Transverse colon (tissue), 4 donors: ENCODE measurements around the gene CNPPD1. TPM values are rescaled to one million over a fixed set of nuclear protein-coding genes. Genes with fewer than 3 reads are reported as not detected.

Experiments used
- DNase-seq: peaks from one replicate; pipeline ENCODE4 v3.0.0-alpha.2; 2019
- H3K27ac ChIP-seq, 4 donors: fragments of 200-600 bp; sonication (generic); 2 replicates each; pipeline ENCODE4 v1.5.1; 2016 to 2018; ENCODE audit warnings: inconsistent platforms in 4 of 4
- H3K27me3 ChIP-seq: fragments of 200-600 bp; sonication (generic); 2 replicates; pipeline ENCODE4 v1.5.1; 2017; ENCODE audit warnings: inconsistent platforms
- H3K36me3 ChIP-seq, 4 donors: fragments of 200-600 bp; sonication (generic); 2 replicates each; pipeline ENCODE4 v1.5.1; 2017 to 2019; ENCODE audit warnings: inconsistent platforms in 4 of 4
- H3K4me1 ChIP-seq, 4 donors: fragments of 200-600 bp; sonication (generic); 2 replicates each; pipeline ENCODE4 v1.5.1; 2017 to 2020; ENCODE audit warnings: inconsistent platforms in 4 of 4
- H3K4me3 ChIP-seq, 4 donors: fragments of 200-600 bp; sonication (generic); 1 replicate in 1 of 4; 2 replicates in 3 of 4; pipeline versions ENCODE4 v1.5.1 to v1.6.1; 2017 to 2019; ENCODE audit warnings: inconsistent platforms in 4 of 4
- H3K9me3 ChIP-seq, 2 donors: fragments of 200-600 bp; sonication (generic); 2 replicates each; pipeline ENCODE4 v1.5.1; 2017 to 2019; ENCODE audit warnings: inconsistent platforms in 2 of 2
- CTCF ChIP-seq, 5 experiments: fragments of 200-600 bp in 3 of 5; fragments of 450-650 bp in 2 of 5; sonication (generic) in 3 of 5; IDR thresholded peaks; 1 replicate in 2 of 5; 2 replicates in 3 of 5; pipeline ENCODE4 v1.5.1; 2016 to 2017; ENCODE audit warnings: antibody characterized with exemption in 5 of 5, inconsistent platforms in 3 of 5, mild to moderate bottlenecking in 2 of 5, moderate library complexity in 1 of 5
- EP300 ChIP-seq: sonication (generic); formaldehyde crosslinking; IDR thresholded peaks from one replicate; pipeline ENCODE4 v1.6.1; 2017; ENCODE audit warnings: antibody characterized with exemption, low read depth
- POLR2A ChIP-seq: fragments of 450-650 bp; IDR thresholded peaks from one replicate; pipeline ENCODE4 v1.6.1; 2016; ENCODE audit warnings: antibody characterized with exemption, mild to moderate bottlenecking, moderate library complexity
- POLR2AphosphoS5 ChIP-seq, 3 donors: sonication (generic); formaldehyde crosslinking; IDR thresholded peaks; one replicate each; pipeline ENCODE4 v1.6.1; 2016; ENCODE audit warnings: antibody characterized with exemption in 3 of 3
- WGBS, 2 donors: methylation state at CpG; one replicate each; pipeline ENCODE4 v1.1.5; 2018; ENCODE audit warnings: low coverage in 1 of 2; 5-methylcytosine and 5-hydroxymethylcytosine counted together
- in situ Hi-C, 4 donors: fragments of 200-750 bp; cut with MboI; loops; one replicate each; pipeline versions ENCODE4 v1.15.0 to v1.15.1; 2017; ENCODE audit warnings: low sequenced_read_pairs in 3 of 4, low pct_ligation_motif_present in 1 of 4, low pct_unique_long_range_greater_than_20kb in 1 of 4
- intact Hi-C: fragments of 100-400 bp; cut with DNase I; formaldehyde crosslinking; loops from one replicate; pipeline ENCODE4 v1.15.1; 2023; ENCODE audit warnings: low total_unique reads
- total RNA-seq, 4 donors: library from RNA; depleted of rRNA; stranded (reverse); fragments of >200 nt; gene quantifications; one replicate each; pipeline ENCODE4 v1.1.0, GENCODE V29; 2016

Gene CNPPD1
- total RNA-seq, 4 donors from 2014 or later = 50.4 to 114 (median 106) TPM

- in situ Hi-C loops = loop anchor here in 1 of 4 donors (10.0 kb wide), 1 partner anchor 49 kb away; the partner anchor contains the start of gene NHEJ1
- no peaks in the 10 kb centered on the region for H3K27me3 ChIP-seq
- no peak overlapping the region for H3K27ac ChIP-seq
- intact Hi-C loops = no loop called here
- peaks cover 0 to 4% (median 0%) of the 10 kb centered on the region in 4 donors for H3K36me3 ChIP-seq
- WGBS, 2 donors = 96% methylated on average over 15 of the region's 15 CpGs; no CpG with 5 or more reads in 1 of the 2 donors
- DNase-seq = no peak
- H3K4me1 ChIP-seq = peaks cover 12 to 27% (median 22%) of the 10 kb centered on the region in 4 donors
- no peak overlapping the region for H3K4me3 ChIP-seq
- no peak for TF ChIP-seq CTCF (IDR thresholded peaks at IDR 0.05)
- no peak for TF ChIP-seq EP300
- no peak for TF ChIP-seq POLR2A
- no peak for TF ChIP-seq POLR2AphosphoS5 (IDR thresholded peaks at IDR 0.05)
- H3K9me3 ChIP-seq = no peaks in the 10 kb centered on the region
Observed at GRCh38 chr2:219214141-219214540, 37.4 kb upstream of the CNPPD1 start.

- TF ChIP-seq EP300 = no peak
- TF ChIP-seq POLR2A = no peak
- no peak for TF ChIP-seq POLR2AphosphoS5 (IDR thresholded peaks at IDR 0.05)
- TF ChIP-seq CTCF (IDR thresholded peaks at IDR 0.05) = no peak
- in situ Hi-C loops = loop anchor here in 1 of 4 donors (10.0 kb wide), 1 partner anchor 49 kb away; the partner anchor contains the start of gene NHEJ1
- intact Hi-C loops = no loop called here
- Histone ChIP-seq H3K4me1 (peaks cover 11 to 21% (median 19%) of the 10 kb centered on the region in 4 donors), H3K4me3 (no peak overlapping the region), H3K27ac (no peak overlapping the region), H3K27me3 (no peaks in the 10 kb centered on the region), H3K9me3 (no peaks in the 10 kb centered on the region), H3K36me3 (peaks cover 0 to 4% (median 0%) of the 10 kb centered on the region in 4 donors)
- WGBS, 2 donors = 88% methylated on average over 10 of the region's 10 CpGs; no CpG with 5 or more reads in 1 of the 2 donors
- DNase-seq = no peak
Observed at GRCh38 chr2:219213486-219214071, 36.9 kb upstream of the CNPPD1 start.

GRCh38 chr2:219213026-219213415, 36.3 kb upstream of the CNPPD1 start:
- DNase-seq = no peak
- no peak overlapping the region for H3K27ac ChIP-seq
- intact Hi-C loops = no loop called here
- no peaks in the 10 kb centered on the region for H3K27me3 ChIP-seq
- H3K4me3 ChIP-seq = no peak overlapping the region
- peaks cover 0 to 4% (median 0%) of the 10 kb centered on the region in 4 donors for H3K36me3 ChIP-seq
- in situ Hi-C loops = loop anchor here in 1 of 4 donors (10.0 kb wide), 1 partner anchor 48 kb away; the partner anchor contains the start of gene NHEJ1
- H3K9me3 ChIP-seq = no peaks in the 10 kb centered on the region
- peaks cover 9 to 20% (median 18%) of the 10 kb centered on the region in 4 donors for H3K4me1 ChIP-seq
- TF ChIP-seq POLR2AphosphoS5 (IDR thresholded peaks at IDR 0.05) = no peak
- no peak for TF ChIP-seq EP300
- no peak for TF ChIP-seq POLR2A
- no peak for TF ChIP-seq CTCF (IDR thresholded peaks at IDR 0.05)
- 91 to 100% methylated on average over 1 to 8 of the region's 8 CpGs for WGBS, 2 donors

- 80 to 92% methylated on average over 1 to 9 of the region's 9 CpGs for WGBS, 2 donors
- Histone ChIP-seq H3K9me3 (no peaks in the 10 kb centered on the region), H3K4me1 (peaks cover 7 to 18% (median 16%) of the 10 kb centered on the region in 4 donors), H3K27me3 (no peaks in the 10 kb centered on the region), H3K36me3 (peaks cover 0 to 4% (median 0%) of the 10 kb centered on the region in 4 donors), H3K27ac (peak overlapping the region in 1 of 4 donors; percentile 5), H3K4me3 (no peak overlapping the region)
- no peak for TF ChIP-seq EP300
- TF ChIP-seq POLR2AphosphoS5 (IDR thresholded peaks at IDR 0.05) = no peak
- no peak for TF ChIP-seq POLR2A
- TF ChIP-seq CTCF (IDR thresholded peaks at IDR 0.05) = no peak
- intact Hi-C loops = no loop called here
- in situ Hi-C loops = loop anchor here in 1 of 4 donors (10.0 kb wide), 1 partner anchor 46 kb away; the partner anchor contains the start of gene NHEJ1
- no peak for DNase-seq
Observed at GRCh38 chr2:219210886-219211362, 34.2 kb upstream of the CNPPD1 start.
